K562 (cell line): ENCODE results near the gene SOCS3. TPM values are rescaled to one million over a fixed set of nuclear protein-coding genes. Genes with fewer than 3 reads are reported as not detected.

Experiments used
- BCOR ChIP-seq: fragments of 450-650 bp; IDR thresholded peaks from 2 replicates; pipeline ENCODE4 v1.6.1; 2016
- CREB5 ChIP-seq: fragments of 250-450 bp; sonication (Bioruptor Pico); IDR thresholded peaks from 2 replicates; pipeline ENCODE4 v1.5.0; 2020; ENCODE audit warnings: mild to moderate bottlenecking
- FUS ChIP-seq: fragments of 200-400 bp; formaldehyde crosslinking; optimal IDR thresholded peaks from 2 replicates; pipeline ENCODE3; 2017; ENCODE audit warnings: low read depth, low read length
- HCFC1 ChIP-seq: IDR thresholded peaks from 2 replicates; pipeline ENCODE4 v1.6.1; 2012; ENCODE audit warnings: low read depth, low read length, improper control_type of control experiment
- LEF1 ChIP-seq: fragments of 450-650 bp; IDR thresholded peaks from 2 replicates; pipeline ENCODE4 v1.6.1; 2016; ENCODE audit warnings: mild to moderate bottlenecking
- MGA ChIP-seq: fragments of 450-650 bp; IDR thresholded peaks from 2 replicates; pipeline ENCODE4 v1.6.1; 2016; ENCODE audit warnings: mild to moderate bottlenecking, moderate library complexity
- NFRKB ChIP-seq: fragments of 450-650 bp; IDR thresholded peaks from 2 replicates; pipeline ENCODE4 v1.6.1; 2016; ENCODE audit warnings: low read depth
- TAF7 ChIP-seq: fragments of 450-650 bp; IDR thresholded peaks from 2 replicates; pipeline ENCODE4 v1.6.1; 2016; ENCODE audit warnings: missing genetic modification characterization, missing compliant biosample characterization
- ZBTB11 ChIP-seq, 3 experiments: fragments of 200-800 bp in 1 of 3; fragments of 250-450 bp in 1 of 3; fragments of 450-650 bp in 1 of 3; sonication (Bioruptor Pico) in 1 of 3; sonication (Bioruptor generic) in 1 of 3; formaldehyde crosslinking in 1 of 3; IDR thresholded peaks; 2 replicates each; pipeline versions ENCODE4 v1.6.1 to v1.8.0; 2016 to 2022; ENCODE audit warnings: mild to moderate bottlenecking in 2 of 3, missing genetic modification characterization in 2 of 3, missing compliant biosample characterization in 1 of 3, moderate library complexity in 1 of 3
- ZKSCAN3 ChIP-seq: fragments of 250-450 bp; sonication (Bioruptor Pico); IDR thresholded peaks from 2 replicates; pipeline ENCODE4 v1.4.0; 2020
- ZNF395 ChIP-seq: fragments of 200-800 bp; sonication (Bioruptor generic); IDR thresholded peaks from 2 replicates; pipeline ENCODE4 v1.6.1; 2017; ENCODE audit warnings: missing genetic modification characterization, missing compliant biosample characterization
- polyA plus RNA-seq, 8 experiments: library from polyadenylated mRNA; depleted of rRNA in 4 of 8; stranded (reverse) in 5 of 8; unstranded in 3 of 8; fragments of >200 nt; fragmentation: Nextera tagmentation in 2 of 8; fragmentation: Illumina TruSeq in 1 of 8; extraction: Ambion mirVana in 2 of 8; extraction: Trizol in 1 of 8; gene quantifications; 2 replicates each; pipeline versions ENCODE4 v1.2.1 to v1.2.3, GENCODE V29; 2011 to 2014; ENCODE audit warnings: inconsistent platforms in 1 of 8, missing spikeins in 1 of 8
- total RNA-seq, 7 experiments: library from RNA; depleted of rRNA in 6 of 7; stranded (reverse); fragments of >200 nt in 6 of 7; fragmentation: Illumina TruSeq in 2 of 7; extraction: Trizol in 2 of 7; gene quantifications; 2 replicates each; pipeline versions ENCODE4 v1.2.1 to v1.2.3, GENCODE V29; 2011 to 2021; ENCODE audit warnings: low replicate concordance in 1 of 7

SOCS3 gene
- total and polyA plus RNA-seq, 9 of the 15 experiments (the other 6 are each of a cell fraction or from before 2014, with no cell fraction given) = 0.56 to 38.9 (median 13.7) TPM

GRCh38 chr17:78359997-78360370, at the start of gene SOCS3 (continued):
- no peak for TF ChIP-seq MGA
- no peak for TF ChIP-seq ZBTB11 (CRISPR knock-in tag; IDR thresholded peaks at IDR 0.05)
- TF ChIP-seq BCOR = no peak
- TF ChIP-seq NFRKB = no peak
- no peak for TF ChIP-seq CREB5 (CRISPR knock-in tag)
- peak; percentile 71 for TF ChIP-seq FUS
- no peak for TF ChIP-seq ZKSCAN3 (CRISPR knock-in tag)
- no peak for TF ChIP-seq TAF7
- TF ChIP-seq LEF1 = no peak
- TF ChIP-seq ZNF395 (CRISPR knock-in tag) = no peak
- TF ChIP-seq HCFC1 = peak; percentile 33; the same call in 1 of the 2 replicates
